ENCODE results near the gene PLXNA4. TPM values are rescaled to one million over a fixed set of nuclear protein-coding genes. Genes with fewer than 3 reads are reported as not detected.

Gene PLXNA4
- total and polyA plus RNA-seq, 8 donors: 1.9 to 6.6 (median 3.4) TPM

- H3K27me3 ChIP-seq: no peaks in the 10 kb centered on the region
- H3K36me3 ChIP-seq: no peaks in the 10 kb centered on the region
- ATAC-seq (no peak), DNase-seq (no peak)
- H3K4me3 ChIP-seq: no peak overlapping the region
- H3K4me1 ChIP-seq: no peaks in the 10 kb centered on the region
- no peak overlapping the region for H3K27ac ChIP-seq
- no peaks in the 10 kb centered on the region for H3K9me3 ChIP-seq
- intact Hi-C loops (cut with DNase I): no loop called here
- no peak for TF ChIP-seq CTCF (IDR thresholded peaks at IDR 0.05)
Measured at GRCh38 chr7:132537456-132538145, 38.7 kb downstream of the PLXNA4 start.

- TF ChIP-seq CTCF (IDR thresholded peaks at IDR 0.05): no peak
- Histone ChIP-seq H3K4me3 (no peak overlapping the region), H3K4me1 (no peaks in the 10 kb centered on the region), H3K9me3 (no peaks in the 10 kb centered on the region), H3K27ac (no peak overlapping the region), H3K27me3 (no peaks in the 10 kb centered on the region), H3K36me3 (no peaks in the 10 kb centered on the region)
- intact Hi-C loops (cut with DNase I): no loop called here
- no peak for ATAC-seq
- DNase-seq: no peak
Measured at GRCh38 chr7:132536654-132537395, 39.4 kb downstream of the PLXNA4 start.

GRCh38 chr7:132533916-132534315 is 42.4 kb downstream of the PLXNA4 start:
- ATAC-seq: no peak
- H3K4me1 ChIP-seq: no peaks in the 10 kb centered on the region
- no peak overlapping the region for H3K4me3 ChIP-seq
- DNase-seq: no peak
- TF ChIP-seq CTCF (IDR thresholded peaks at IDR 0.05): no peak
- no peaks in the 10 kb centered on the region for H3K36me3 ChIP-seq
- no peak overlapping the region for H3K27ac ChIP-seq
- intact Hi-C loops (cut with DNase I): no loop called here
- H3K9me3 ChIP-seq: no peaks in the 10 kb centered on the region
- no peaks in the 10 kb centered on the region for H3K27me3 ChIP-seq

GRCh38 chr7:132532281-132532680 is 44.0 kb downstream of the PLXNA4 start:
- no peak for TF ChIP-seq CTCF (IDR thresholded peaks at IDR 0.05)
- DNase-seq (no peak), ATAC-seq (no peak)
- H3K27ac ChIP-seq: no peak overlapping the region
- no peaks in the 10 kb centered on the region for H3K36me3 ChIP-seq
- no peaks in the 10 kb centered on the region for H3K4me1 ChIP-seq
- no peaks in the 10 kb centered on the region for H3K27me3 ChIP-seq
- intact Hi-C loops (cut with DNase I): no loop called here
- H3K4me3 ChIP-seq: no peak overlapping the region
- no peaks in the 10 kb centered on the region for H3K9me3 ChIP-seq

- no peak overlapping the region for H3K4me3 ChIP-seq
- H3K27me3 ChIP-seq: no peaks in the 10 kb centered on the region
- intact Hi-C loops (cut with DNase I): no loop called here
- no peak overlapping the region for H3K27ac ChIP-seq
- H3K9me3 ChIP-seq: no peaks in the 10 kb centered on the region
- TF ChIP-seq CTCF (IDR thresholded peaks at IDR 0.05): no peak
- no peaks in the 10 kb centered on the region for H3K4me1 ChIP-seq
- no peak for ATAC-seq
- no peak for DNase-seq
- H3K36me3 ChIP-seq: no peaks in the 10 kb centered on the region
Measured at GRCh38 chr7:132531562-132531961, 44.7 kb downstream of the PLXNA4 start.
